Left renal cortex interstitium (tissue), 4 donors: ENCODE measurements around the gene LAMA1. TPM values are rescaled to one million over a fixed set of nuclear protein-coding genes. Genes with fewer than 3 reads are reported as not detected.
"Not testable (repeated sequence)": the region's sequence is repeated elsewhere in the genome, so short reads cannot be mapped to it uniquely, and the experiment has no call there.

Experiments
- DNase-seq, 4 donors: peaks; one replicate each; pipeline ENCODE4 v3.0.0-alpha.2; 2013; ENCODE audit warnings: low read depth in 4 of 4, low spot score in 2 of 4, missing footprints in 1 of 4
- polyA plus RNA-seq, 4 donors: library from polyadenylated mRNA; unstranded; fragments of 120-200 nt; gene quantifications; one replicate each; pipeline ENCODE4 v1.2.1, GENCODE V29; 2013; ENCODE audit not compliant: insufficient read length in 4 of 4

The LAMA1 gene
- polyA plus RNA-seq, 4 donors, result 53.2 to 100 (median 74.0) TPM

- no peak for DNase-seq
Observed at GRCh38 chr18:6956495-6956894, 161.1 kb downstream of the LAMA1 start.

GRCh38 chr18:6955304-6955703 lies 162.3 kb downstream of the LAMA1 start:
- DNase-seq, result no peak

- DNase-seq, result no peak
Observed at GRCh38 chr18:6954501-6954900, 163.1 kb downstream of the LAMA1 start.

GRCh38 chr18:6951336-6952090 lies 166.1 kb downstream of the LAMA1 start:
- DNase-seq, result no peak

DNA sequence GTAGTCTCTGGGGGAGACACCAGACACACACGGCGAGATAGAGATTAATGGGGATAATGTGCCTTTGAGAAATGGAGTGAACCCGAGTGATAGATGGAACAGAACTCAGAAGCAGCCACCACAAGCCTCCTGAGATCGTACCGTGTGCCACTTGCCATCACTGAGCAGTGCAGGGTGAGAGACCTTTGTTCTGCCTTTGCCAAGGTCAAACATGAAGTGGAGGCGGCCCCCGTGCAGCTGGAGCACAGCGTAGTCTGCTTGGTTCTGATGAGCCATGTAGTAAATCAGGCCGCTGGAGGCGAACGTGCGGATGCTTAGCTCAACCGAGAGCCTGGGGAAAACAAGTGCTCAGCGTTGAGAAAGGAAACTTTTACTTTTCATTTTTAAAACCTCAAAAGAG lies 167.0 kb downstream of the LAMA1 start:
- no peak for DNase-seq

DNA sequence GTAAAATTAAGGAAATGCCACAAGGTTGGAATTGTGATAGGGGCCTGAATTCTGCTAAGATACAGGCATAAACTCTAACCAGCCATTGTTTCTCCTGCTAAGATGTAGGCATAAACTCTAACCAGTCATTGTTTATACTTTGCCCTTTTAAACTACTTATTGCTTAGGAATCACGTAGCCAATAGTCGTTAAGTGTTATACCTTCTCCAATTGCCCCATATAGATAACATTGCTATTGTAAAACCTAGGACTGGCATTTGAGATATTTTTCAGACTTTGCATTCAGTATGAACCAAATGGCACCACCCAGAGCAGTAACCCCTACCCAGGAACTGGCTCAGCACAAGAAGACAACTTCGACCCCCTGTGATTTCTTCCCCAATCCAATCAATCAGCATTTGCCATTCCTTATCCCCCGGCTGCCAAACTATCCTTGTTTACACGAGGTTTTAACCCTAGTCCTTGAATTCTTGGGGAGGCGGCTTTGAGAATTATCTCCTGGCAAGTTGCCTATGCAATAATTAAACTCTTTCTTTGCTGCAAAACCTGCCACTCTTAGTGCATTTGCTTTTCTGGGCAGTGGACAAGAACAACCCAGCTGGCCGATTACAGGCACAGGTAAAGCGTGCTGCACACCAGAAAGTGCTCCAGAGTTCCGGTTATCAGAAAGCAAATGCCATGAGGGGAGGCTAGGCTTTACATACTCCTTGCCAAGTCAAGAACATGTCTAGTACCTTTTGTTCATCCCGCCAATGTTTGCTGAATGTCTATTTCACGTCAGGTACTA lies 167.6 kb downstream of the LAMA1 start:
- no peak for DNase-seq

- DNase-seq, result no peak
Observed at GRCh38 chr18:6948281-6949055, 169.1 kb downstream of the LAMA1 start.

GRCh38 chr18:6947338-6948030 lies 170.1 kb downstream of the LAMA1 start:
- DNase-seq, result no peak

DNA sequence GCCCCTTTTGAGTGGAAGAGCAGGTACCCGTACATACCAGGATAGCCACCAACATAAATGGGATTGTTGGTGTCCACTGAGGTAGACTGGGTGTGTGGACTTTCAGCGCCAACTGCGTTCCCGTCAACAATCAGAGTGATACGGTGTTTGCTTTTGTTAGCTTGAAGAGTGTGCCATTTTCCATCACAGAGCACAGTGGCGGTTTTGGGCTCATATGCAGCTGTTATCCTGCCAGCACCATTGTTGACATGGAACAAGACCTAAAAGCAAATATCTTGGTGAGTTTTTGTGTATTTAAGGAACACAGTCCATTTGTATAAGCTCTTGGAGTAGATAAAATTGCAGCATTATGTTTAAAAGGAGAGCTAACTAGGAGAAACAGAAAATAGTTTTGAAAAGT lies 174.5 kb downstream of the LAMA1 start:
- DNase-seq, result no peak

DNA sequence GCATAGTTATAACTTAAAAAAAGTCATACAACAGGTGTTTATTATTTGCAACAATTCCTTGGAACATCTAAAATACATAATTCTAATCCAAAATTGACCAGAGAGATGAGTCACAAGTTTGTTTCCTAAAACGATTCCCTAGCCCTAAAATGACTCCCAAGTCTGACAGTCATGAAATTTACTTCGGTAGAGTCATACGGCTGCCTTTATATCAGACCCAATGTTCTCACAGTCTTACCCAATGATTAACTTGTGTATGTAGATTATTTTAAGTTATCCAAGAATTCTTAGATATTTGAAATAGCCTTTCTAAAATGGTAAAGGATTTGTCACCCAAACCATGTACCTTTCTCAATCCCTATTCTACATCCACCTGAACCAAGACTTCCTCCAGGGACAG lies 174.9 kb downstream of the LAMA1 start:
- DNase-seq, result no peak

DNA sequence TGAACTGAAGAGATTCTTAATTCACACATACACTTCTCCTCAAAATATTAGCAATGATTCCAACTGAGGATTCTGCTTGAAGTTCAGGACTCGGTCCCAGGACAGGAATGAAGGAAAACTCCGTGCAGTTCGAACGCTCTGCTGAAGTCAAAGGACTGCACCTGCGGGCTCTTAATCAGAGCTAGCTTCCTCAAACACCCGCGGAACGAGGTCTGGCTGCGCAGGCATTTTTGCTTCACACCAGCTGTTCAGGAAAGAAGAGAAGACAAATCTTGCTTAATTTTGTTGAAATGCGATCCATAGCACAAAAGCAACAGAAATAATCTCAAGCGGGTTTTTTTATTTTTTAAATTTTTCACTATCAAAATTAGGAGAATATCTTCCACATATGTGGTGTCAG lies 175.6 kb downstream of the LAMA1 start:
- DNase-seq, result no peak

GRCh38 chr18:6940451-6940850 lies 177.1 kb downstream of the LAMA1 start:
- no peak for DNase-seq

GRCh38 chr18:6939972-6940371 lies 177.6 kb downstream of the LAMA1 start:
- no peak for DNase-seq

DNA sequence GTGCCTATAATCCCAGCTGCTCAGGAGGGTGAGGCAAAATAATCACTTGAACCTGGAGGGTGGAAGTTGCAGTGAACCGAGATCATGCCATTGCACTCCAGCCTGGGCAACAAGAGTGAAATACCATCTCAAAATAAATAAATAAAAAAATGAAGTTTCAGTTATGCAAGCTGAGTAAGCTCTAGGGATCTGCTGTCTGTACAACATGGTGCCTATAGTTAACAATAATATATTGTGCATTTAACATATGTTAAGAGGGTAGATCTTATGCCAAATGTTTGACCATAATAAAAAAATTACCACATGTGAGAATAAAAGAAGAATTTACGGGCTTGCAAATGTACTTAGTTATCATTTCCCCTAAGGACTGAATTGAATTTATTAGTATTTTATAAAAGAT lies 179.2 kb downstream of the LAMA1 start:
- DNase-seq, result not testable (repeated sequence)

- DNase-seq, result no peak
Observed at GRCh38 chr18:6938003-6938402, 179.6 kb downstream of the LAMA1 start.

GRCh38 chr18:6934859-6935258 lies 182.7 kb downstream of the LAMA1 start:
- no peak for DNase-seq

- no peak for DNase-seq
Observed at GRCh38 chr18:6929370-6930102, 188.1 kb downstream of the LAMA1 start.

GRCh38 chr18:6928359-6928758 lies 189.2 kb downstream of the LAMA1 start:
- no peak for DNase-seq

DNA sequence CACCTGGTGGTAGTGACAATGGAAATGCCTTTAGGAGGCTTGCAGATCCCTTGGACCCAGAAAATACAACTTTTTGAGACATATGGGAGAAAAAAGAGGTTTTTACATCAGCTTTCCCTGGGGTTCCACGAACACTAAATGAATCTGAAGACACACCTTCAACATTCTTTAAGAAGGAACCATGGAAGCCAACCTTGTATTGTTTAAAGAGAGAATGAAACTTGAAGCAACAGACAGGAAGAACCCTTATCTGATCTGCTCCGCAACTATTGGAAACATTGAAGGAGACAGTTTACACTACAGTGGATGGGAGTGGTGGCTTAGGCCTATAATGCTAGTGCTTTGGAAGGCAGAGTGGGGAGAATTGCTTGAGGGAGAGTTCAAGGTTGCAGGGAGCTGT lies 190.4 kb downstream of the LAMA1 start:
- DNase-seq, result no peak

DNA sequence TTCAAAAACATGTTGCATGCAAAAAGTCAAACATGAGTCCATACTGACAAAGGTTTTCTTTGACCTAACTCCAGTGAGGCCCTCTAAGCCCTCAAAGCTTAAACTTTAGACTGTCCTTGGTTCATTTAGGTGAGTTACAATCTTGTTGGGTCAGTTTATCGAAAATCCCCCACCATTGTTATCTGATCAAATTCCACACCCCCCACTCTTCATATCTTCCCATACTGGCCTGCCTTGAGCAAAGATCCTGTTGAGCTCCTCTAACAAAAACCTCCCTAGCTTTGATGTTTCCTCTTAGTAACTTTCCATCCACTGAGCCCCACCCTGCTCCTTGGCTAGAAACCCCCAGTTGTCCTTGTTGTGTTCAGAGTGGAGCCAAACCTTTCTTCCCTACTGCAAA lies 194.4 kb downstream of the LAMA1 start:
- DNase-seq, result no peak
